Measurements from ENCODE around the gene SYNDIG1.

- TF ChIP-seq POLR2A (IDR thresholded peaks at IDR 0.05; ENCODE audit: low read length): no peak
- TF ChIP-seq GATA1 (IDR thresholded peaks at IDR 0.05; ENCODE audit: low read depth, low read length): no peak
Observed at GRCh38 chr20:24643731-24644626, 174.6 kb downstream of the SYNDIG1 start.
